Smooth muscle cell (in vitro differentiated cells): ENCODE measurements around the gene MAN1A1. TPM values are rescaled to one million over a fixed set of nuclear protein-coding genes. Genes with fewer than 3 reads are reported as not detected.

Source experiments
- DNase-seq: peaks from one replicate; lab custom pipeline; 2025; ENCODE audit not compliant: unreplicated experiment; lab: John Stamatoyannopoulos, UW
- H2AFZ ChIP-seq: fragments of 200-600 bp; sonication (generic); 2 replicates; pipeline ENCODE4 v1.6.0; 2016; ENCODE audit warnings: antibody characterized with exemption, low read depth, mild to moderate bottlenecking
- H3F3A ChIP-seq: fragments of 200-600 bp; sonication (generic); 2 replicates; pipeline ENCODE4 v1.6.0; 2017; ENCODE audit warnings: antibody characterized with exemption, low read depth
- H3K27ac ChIP-seq: fragments of 200-600 bp; sonication (generic); 2 replicates; pipeline ENCODE4 v1.5.1; 2016; ENCODE audit warnings: low read depth, mild to moderate bottlenecking
- H3K27me3 ChIP-seq: fragments of 200-600 bp; sonication (generic); 2 replicates; pipeline ENCODE4 v1.6.1; 2016; ENCODE audit warnings: low read depth, mild to moderate bottlenecking
- H3K36me3 ChIP-seq: fragments of 200-600 bp; sonication (generic); 2 replicates; pipeline ENCODE4 v1.5.1; 2016; ENCODE audit warnings: low read depth
- H3K4me1 ChIP-seq: fragments of 200-600 bp; sonication (generic); 2 replicates; pipeline ENCODE4 v1.5.1; 2016; ENCODE audit warnings: low read depth
- H3K4me2 ChIP-seq: fragments of 200-600 bp; sonication (generic); 2 replicates; pipeline ENCODE4 v1.6.0; 2016; ENCODE audit warnings: mild to moderate bottlenecking
- H3K4me3 ChIP-seq: fragments of 200-600 bp; sonication (generic); 2 replicates; pipeline ENCODE4 v1.5.1; 2016; ENCODE audit warnings: mild to moderate bottlenecking
- H3K79me2 ChIP-seq: fragments of 200-600 bp; sonication (generic); 2 replicates; pipeline ENCODE4 v1.6.0; 2016; ENCODE audit warnings: low read depth, mild to moderate bottlenecking
- H3K9ac ChIP-seq: fragments of 200-600 bp; sonication (generic); 2 replicates; pipeline ENCODE4 v1.6.0; 2016; ENCODE audit warnings: low read depth
- H3K9me3 ChIP-seq: fragments of 200-600 bp; sonication (generic); replicated peaks from 2 replicates; pipeline ENCODE4 v1.5.1; 2016; ENCODE audit warnings: low read depth
- H4K20me1 ChIP-seq: fragments of 200-600 bp; sonication (generic); 2 replicates; pipeline ENCODE4 v1.6.0; 2016; ENCODE audit warnings: low read depth
- CTCF ChIP-seq: fragments of 200-600 bp; sonication (generic); IDR thresholded peaks from 2 replicates; pipeline ENCODE4 v1.5.1; 2017; ENCODE audit warnings: borderline replicate concordance, mild to moderate bottlenecking, antibody characterized with exemption; ENCODE audit not compliant: insufficient read depth, poor library complexity, severe bottlenecking
- WGBS: methylation state at CpG from one replicate; pipeline ENCODE4 v1.1.7; 2016; ENCODE audit warnings: low lambda C conversion rate; 5-methylcytosine and 5-hydroxymethylcytosine counted together
- polyA plus RNA-seq: library from polyadenylated mRNA; unstranded; fragments of >200 nt; fragmentation: Nextera tagmentation; extraction: Ambion mirVana; gene quantifications from 2 replicates; pipeline ENCODE4 v1.2.1, GENCODE V29; 2016
- total RNA-seq: library from RNA; depleted of rRNA; stranded (reverse); fragments of >200 nt; gene quantifications from 2 replicates; pipeline ENCODE4 v1.2.3, GENCODE V29; 2014

Gene MAN1A1
- total and polyA plus RNA-seq, 2 experiments from 2014 or later, result 57.1 to 127 TPM

GRCh38 chr6:119314885-119315272, 34.7 kb downstream of the MAN1A1 start:
- H3K9ac ChIP-seq, result no peak overlapping the region
- no peaks in the 10 kb centered on the region for H3K27me3 ChIP-seq
- no peaks in the 10 kb centered on the region for H3K36me3 ChIP-seq
- H3K9me3 ChIP-seq, result no peaks in the 10 kb centered on the region
- H3F3A ChIP-seq, result no peaks in the 10 kb centered on the region
- H3K27ac ChIP-seq, result peak overlapping the region; percentile 39
- H4K20me1 ChIP-seq, result peaks cover 42% of the 10 kb centered on the region
- TF ChIP-seq CTCF, result no peak
- DNase-seq, result no peak
- no peak overlapping the region for H3K4me3 ChIP-seq
- peaks cover 20% of the 10 kb centered on the region for H3K4me1 ChIP-seq
- WGBS, result 83% methylated on average over 5 of the region's 5 CpGs
- H3K4me2 ChIP-seq, result no peak overlapping the region
- peaks cover 70% of the 10 kb centered on the region for H3K79me2 ChIP-seq
- no peak overlapping the region for H2AFZ ChIP-seq

- no peaks in the 10 kb centered on the region for H3K36me3 ChIP-seq
- H3K27me3 ChIP-seq, result no peaks in the 10 kb centered on the region
- no peak overlapping the region for H3K9ac ChIP-seq
- H3K4me2 ChIP-seq, result no peak overlapping the region
- peaks cover 26% of the 10 kb centered on the region for H3K4me1 ChIP-seq
- peak overlapping the region; percentile 39 for H3K27ac ChIP-seq
- no peak for DNase-seq
- peaks cover 42% of the 10 kb centered on the region for H4K20me1 ChIP-seq
- peaks cover 4% of the 10 kb centered on the region for H3F3A ChIP-seq
- TF ChIP-seq CTCF, result no peak
- 76% methylated on average over 10 of the region's 10 CpGs for WGBS
- H3K9me3 ChIP-seq, result no peaks in the 10 kb centered on the region
- H3K4me3 ChIP-seq, result no peak overlapping the region
- H2AFZ ChIP-seq, result no peak overlapping the region
- H3K79me2 ChIP-seq, result peaks cover 67% of the 10 kb centered on the region
These were observed 35.4 kb downstream of the MAN1A1 start for GRCh38 chr6:119313937-119314884.

- no peak for TF ChIP-seq CTCF
- no peak overlapping the region for H3K27ac ChIP-seq
- no peak overlapping the region for H3K4me2 ChIP-seq
- no peak overlapping the region for H2AFZ ChIP-seq
- H3K36me3 ChIP-seq, result no peaks in the 10 kb centered on the region
- no peak overlapping the region for H3K9ac ChIP-seq
- no peaks in the 10 kb centered on the region for H3K27me3 ChIP-seq
- peaks cover 56% of the 10 kb centered on the region for H3K79me2 ChIP-seq
- no peaks in the 10 kb centered on the region for H3K9me3 ChIP-seq
- DNase-seq, result no peak
- peaks cover 36% of the 10 kb centered on the region for H4K20me1 ChIP-seq
- H3K4me3 ChIP-seq, result no peak overlapping the region
- peaks cover 14% of the 10 kb centered on the region for H3F3A ChIP-seq
- peaks cover 34% of the 10 kb centered on the region for H3K4me1 ChIP-seq
- WGBS, result 89% methylated on average over 4 of the region's 4 CpGs
These were observed 36.7 kb downstream of the MAN1A1 start for GRCh38 chr6:119312875-119313338.
